SK-N-SH treated with all-trans-retinoic acid at 6 μM for 48 hours (cell line): Measurements from ENCODE around the gene TRIM24.

Source experiments
- ATAC-seq: fragments of 200-7000 bp; cut with Tn5 transposase; 3 replicates; pipeline ENCODE4 v1.9.1; 2020; ENCODE audit warnings: mild to moderate bottlenecking, moderate library complexity
- ARNTL ChIP-seq: fragments of 450-650 bp; formaldehyde crosslinking; IDR thresholded peaks from 2 replicates; pipeline ENCODE4 v1.5.0; 2020; ENCODE audit warnings: low read depth, mild to moderate bottlenecking, moderate library complexity, borderline replicate concordance
- BACH2 ChIP-seq: fragments of 250-450 bp; sonication (Bioruptor Pico); IDR thresholded peaks from 2 replicates; pipeline ENCODE4 v1.9.0; 2021; ENCODE audit warnings: mild to moderate bottlenecking, borderline replicate concordance
- CREB5 ChIP-seq: fragments of 250-450 bp; sonication (Bioruptor Pico); IDR thresholded peaks from 2 replicates; pipeline ENCODE4 v1.5.1; 2020; ENCODE audit warnings: low read depth, mild to moderate bottlenecking, moderate library complexity
- CSDC2 ChIP-seq: fragments of 250-450 bp; sonication (Bioruptor Pico); IDR thresholded peaks from 2 replicates; pipeline ENCODE4 v1.5.0; 2020; ENCODE audit warnings: mild to moderate bottlenecking, moderate library complexity
- CSRNP3 ChIP-seq: fragments of 250-450 bp; sonication (Bioruptor Pico); IDR thresholded peaks from 2 replicates; pipeline ENCODE4 v1.5.1; 2021; ENCODE audit warnings: mild to moderate bottlenecking, moderate library complexity
- ESRRG ChIP-seq: fragments of 250-450 bp; sonication (Bioruptor Pico); IDR thresholded peaks from 2 replicates; pipeline ENCODE4 v1.6.1; 2021; ENCODE audit warnings: mild to moderate bottlenecking
- OSR1 ChIP-seq: fragments of 250-450 bp; sonication (Bioruptor Pico); IDR thresholded peaks from 2 replicates; pipeline ENCODE4 v1.8.0; 2022; ENCODE audit warnings: moderate library complexity, mild to moderate bottlenecking, inconsistent platforms
- POU6F1 ChIP-seq: fragments of 250-450 bp; sonication (Bioruptor Pico); IDR thresholded peaks from 2 replicates; pipeline ENCODE4 v1.8.0; 2021; ENCODE audit warnings: low read depth, mild to moderate bottlenecking, moderate library complexity, borderline replicate concordance
- RARB ChIP-seq: fragments of 250-450 bp; sonication (Bioruptor Pico); IDR thresholded peaks from 2 replicates; pipeline ENCODE4 v1.8.0; 2021; ENCODE audit warnings: mild to moderate bottlenecking, moderate library complexity
- SNAI2 ChIP-seq: fragments of 250-450 bp; sonication (Bioruptor Pico); IDR thresholded peaks from 2 replicates; pipeline ENCODE4 v1.5.0; 2020; ENCODE audit warnings: mild to moderate bottlenecking, moderate library complexity
- TCF4 ChIP-seq: fragments of 250-450 bp; sonication (Bioruptor Pico); IDR thresholded peaks from 2 replicates; pipeline ENCODE4 v1.8.0; 2021; ENCODE audit warnings: mild to moderate bottlenecking, moderate library complexity, borderline replicate concordance
- TSHZ2 ChIP-seq: fragments of 250-450 bp; sonication (Bioruptor Pico); IDR thresholded peaks from 2 replicates; pipeline ENCODE4 v1.5.0; 2020; ENCODE audit warnings: mild to moderate bottlenecking, moderate library complexity
- ZC3H10 ChIP-seq: fragments of 250-450 bp; sonication (Bioruptor Pico); IDR thresholded peaks from 2 replicates; pipeline ENCODE4 v1.5.1; 2021; ENCODE audit warnings: mild to moderate bottlenecking, moderate library complexity
- ZFP3 ChIP-seq: fragments of 250-450 bp; sonication (Bioruptor Pico); IDR thresholded peaks from 2 replicates; pipeline ENCODE4 v1.5.0; 2020; ENCODE audit warnings: mild to moderate bottlenecking, moderate library complexity
- TF ChIP-seq, protein P1 (sequence below): fragments of 250-450 bp; sonication (Bioruptor Pico); IDR thresholded peaks from 2 replicates; pipeline ENCODE4 v1.8.0; 2020; ENCODE audit warnings: mild to moderate bottlenecking, moderate library complexity, borderline replicate concordance

Gene TRIM24

GRCh38 chr7:138627361-138627760 is 167.3 kb downstream of the TRIM24 start:
- TF ChIP-seq ESRRG (CRISPR knock-in tag) (no peak), CREB5 (no peak), POU6F1 (CRISPR knock-in tag) (no peak), TCF4 (CRISPR knock-in tag) (no peak), OSR1 (CRISPR knock-in tag) (no peak), RARB (CRISPR knock-in tag) (no peak), ZC3H10 (no peak), CSDC2 (no peak)
- TF ChIP-seq, protein P1, sequence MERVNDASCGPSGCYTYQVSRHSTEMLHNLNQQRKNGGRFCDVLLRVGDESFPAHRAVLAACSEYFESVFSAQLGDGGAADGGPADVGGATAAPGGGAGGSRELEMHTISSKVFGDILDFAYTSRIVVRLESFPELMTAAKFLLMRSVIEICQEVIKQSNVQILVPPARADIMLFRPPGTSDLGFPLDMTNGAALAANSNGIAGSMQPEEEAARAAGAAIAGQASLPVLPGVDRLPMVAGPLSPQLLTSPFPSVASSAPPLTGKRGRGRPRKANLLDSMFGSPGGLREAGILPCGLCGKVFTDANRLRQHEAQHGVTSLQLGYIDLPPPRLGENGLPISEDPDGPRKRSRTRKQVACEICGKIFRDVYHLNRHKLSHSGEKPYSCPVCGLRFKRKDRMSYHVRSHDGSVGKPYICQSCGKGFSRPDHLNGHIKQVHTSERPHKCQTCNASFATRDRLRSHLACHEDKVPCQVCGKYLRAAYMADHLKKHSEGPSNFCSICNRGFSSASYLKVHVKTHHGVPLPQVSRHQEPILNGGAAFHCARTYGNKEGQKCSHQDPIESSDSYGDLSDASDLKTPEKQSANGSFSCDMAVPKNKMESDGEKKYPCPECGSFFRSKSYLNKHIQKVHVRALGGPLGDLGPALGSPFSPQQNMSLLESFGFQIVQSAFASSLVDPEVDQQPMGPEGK (CRISPR knock-in tag): no peak
- no peak for ATAC-seq

DNA sequence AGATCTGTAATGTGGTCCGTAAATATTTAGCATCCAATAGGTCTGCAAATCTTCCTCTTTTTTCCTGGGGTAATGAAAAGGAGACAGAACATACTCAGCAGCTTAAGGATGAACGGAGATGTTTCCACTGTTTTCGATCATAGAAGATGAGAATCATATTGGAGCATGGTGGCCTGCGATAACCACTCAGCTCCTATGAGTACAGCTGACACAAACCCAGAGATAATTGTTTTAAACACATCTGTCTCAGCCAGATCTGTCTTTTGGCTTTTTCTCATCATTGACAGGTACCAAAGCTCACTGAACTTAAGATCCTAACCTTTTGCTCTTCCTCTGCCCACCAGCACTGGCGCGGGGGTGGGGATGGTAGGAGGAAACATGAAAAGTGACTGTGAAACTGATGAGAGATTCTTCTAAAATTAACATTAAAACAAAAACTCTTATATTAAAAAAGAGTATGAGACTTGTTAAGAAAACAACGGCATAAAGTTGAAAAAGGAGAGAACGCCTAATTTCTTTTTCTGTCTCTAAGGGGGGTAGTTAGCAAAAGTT is 170.1 kb downstream of the TRIM24 start:
- TF ChIP-seq SNAI2 (CRISPR knock-in tag): no peak
- no peak for TF ChIP-seq POU6F1 (CRISPR knock-in tag)
- no peak for TF ChIP-seq RARB (CRISPR knock-in tag)
- TF ChIP-seq CREB5: no peak
- no peak for TF ChIP-seq TSHZ2 (CRISPR knock-in tag)
- TF ChIP-seq OSR1 (CRISPR knock-in tag): no peak
- TF ChIP-seq ESRRG (CRISPR knock-in tag): no peak
- no peak for TF ChIP-seq ARNTL
- no peak for TF ChIP-seq ZFP3
- TF ChIP-seq, all 23 proteins: peak for 0
- ATAC-seq: no peak

- ATAC-seq: no peak
- TF ChIP-seq BACH2 (CRISPR knock-in tag): no peak
- TF ChIP-seq CSRNP3: no peak
These were observed 172.3 kb downstream of the TRIM24 start for GRCh38 chr7:138632384-138632783.
